Activated CD4-positive, alpha-beta T cell treated with anti-CD3 and anti-CD28 coated beads for 1 hour (primary cell): Measurements from ENCODE around the gene ARPC2.
A peak's percentile ranks its signal among the peaks of the same experiment; 100 is the strongest.
"Not testable (repeated sequence)": the region's sequence is repeated elsewhere in the genome, so short reads cannot be mapped to it uniquely, and the experiment has no call there.

Source experiments
- DNase-seq: peaks from one replicate; pipeline ENCODE4 v3.0.0-alpha.2; 2020

The ARPC2 gene

DNA sequence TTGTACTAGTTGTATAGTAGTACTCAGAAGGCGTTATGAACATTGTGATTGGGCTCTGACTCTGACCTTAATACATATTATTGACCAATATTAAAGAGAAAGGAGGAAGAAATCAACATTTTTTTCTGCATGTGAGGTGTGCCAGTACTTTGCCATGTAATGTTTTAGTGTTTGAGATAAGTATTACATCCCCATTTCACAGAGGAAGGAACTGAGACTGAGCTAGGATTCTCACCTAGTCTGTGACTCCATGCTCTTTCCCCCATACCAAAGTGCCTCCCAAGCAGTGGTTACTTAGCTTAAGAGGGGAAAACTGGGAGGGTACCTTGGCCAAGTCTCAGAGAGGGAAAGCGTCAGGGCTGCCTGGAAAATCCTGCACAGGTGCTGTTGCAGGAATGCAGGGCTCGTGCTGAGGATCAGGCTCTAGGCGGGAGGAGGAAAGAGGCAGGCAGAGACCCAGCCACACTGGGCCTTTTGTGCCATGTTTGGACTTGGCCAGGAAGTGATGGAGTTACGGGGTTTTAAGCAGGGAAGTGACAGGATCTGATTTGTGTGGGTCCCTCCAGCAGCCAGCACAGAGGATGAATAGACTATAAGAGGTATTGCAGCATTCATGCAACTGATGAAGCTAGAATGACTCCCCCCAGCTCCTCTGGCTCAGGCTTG lies 55.0 kb downstream of the ARPC2 start:
- DNase-seq = no peak

DNA sequence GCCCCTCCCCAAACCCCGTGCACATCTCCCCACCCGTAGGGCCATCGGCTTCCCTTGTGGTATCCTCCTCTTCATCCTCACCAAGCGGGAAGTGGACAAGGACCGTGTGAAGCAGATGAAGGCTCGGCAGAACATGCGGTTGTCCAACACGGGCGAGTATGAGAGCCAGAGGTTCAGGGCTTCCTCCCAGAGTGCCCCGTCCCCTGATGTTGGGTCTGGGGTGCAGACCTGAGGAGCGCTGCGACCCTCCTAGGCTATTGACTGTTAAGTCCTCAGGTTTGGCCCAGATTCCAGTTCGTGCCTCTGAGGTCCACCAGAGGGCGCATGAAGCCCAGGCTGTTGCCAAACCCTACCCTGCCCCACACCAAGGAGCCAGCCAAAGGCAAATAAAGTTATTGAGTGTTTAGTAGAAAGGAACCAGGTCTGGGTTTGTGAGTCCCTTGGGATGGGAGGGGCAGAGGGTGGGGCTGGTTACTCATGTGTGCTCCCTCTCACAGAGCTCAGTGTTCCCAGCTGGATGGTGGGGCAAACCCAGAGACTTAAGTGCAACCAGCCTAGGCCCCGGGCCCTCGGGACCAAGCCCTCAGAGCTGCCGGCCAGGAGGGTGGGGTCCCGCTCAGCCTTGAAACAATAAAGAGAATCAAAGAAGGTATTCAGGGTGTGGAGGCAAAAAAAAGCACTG lies 55.7 kb downstream of the ARPC2 start:
- peak; percentile 75 for DNase-seq

DNA sequence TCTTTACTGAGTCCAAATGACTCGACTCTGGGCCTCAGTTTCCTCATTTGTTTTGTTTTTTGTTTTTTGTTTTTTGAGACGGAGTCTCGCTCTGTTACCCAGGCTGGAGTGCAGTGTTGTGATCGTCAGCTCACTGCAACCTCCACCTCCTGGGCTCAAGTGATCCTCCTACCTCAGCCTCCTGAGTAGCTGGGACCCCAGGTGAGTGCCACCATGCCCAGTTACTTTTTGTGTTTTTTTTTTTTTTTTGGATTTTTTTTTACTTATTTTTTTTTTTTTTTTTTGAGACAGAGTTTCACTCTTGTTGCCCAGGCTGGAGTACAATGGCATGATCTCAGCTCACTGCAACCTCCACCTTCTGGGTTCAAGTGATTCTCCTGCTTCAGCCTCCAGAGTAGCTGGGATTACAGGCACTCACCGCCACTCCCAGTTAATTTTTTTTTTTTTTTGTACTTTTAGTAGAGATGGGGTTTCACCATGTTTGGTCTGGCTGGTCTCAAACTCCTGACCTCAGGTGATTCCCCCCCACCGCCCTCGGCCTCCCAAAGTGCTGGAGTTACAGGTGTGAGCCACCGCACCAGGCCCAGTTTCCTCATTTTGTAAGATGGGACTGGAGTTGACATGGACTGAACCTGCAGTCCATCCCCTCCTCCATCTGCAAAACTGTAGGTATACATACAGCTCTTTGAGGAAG lies 56.4 kb downstream of the ARPC2 start:
- DNase-seq = not testable (repeated sequence)

DNA sequence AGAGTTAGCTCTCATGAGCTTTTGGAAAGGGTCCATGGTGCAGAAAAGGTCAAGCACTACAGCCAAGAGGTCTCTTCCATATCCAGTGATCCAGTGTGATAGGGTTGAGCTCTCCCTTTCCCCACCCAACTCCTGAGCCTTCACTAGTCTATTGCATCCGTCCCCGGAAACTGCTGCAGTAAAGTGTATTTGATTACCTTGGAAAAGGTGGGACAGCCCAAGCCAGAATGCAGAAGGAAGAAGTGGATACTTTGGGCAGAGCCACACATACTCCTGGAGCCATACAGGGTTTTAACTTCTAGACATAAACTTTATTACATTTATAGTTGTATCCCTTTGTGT lies 56.9 kb downstream of the ARPC2 start:
- DNase-seq = no peak

DNA sequence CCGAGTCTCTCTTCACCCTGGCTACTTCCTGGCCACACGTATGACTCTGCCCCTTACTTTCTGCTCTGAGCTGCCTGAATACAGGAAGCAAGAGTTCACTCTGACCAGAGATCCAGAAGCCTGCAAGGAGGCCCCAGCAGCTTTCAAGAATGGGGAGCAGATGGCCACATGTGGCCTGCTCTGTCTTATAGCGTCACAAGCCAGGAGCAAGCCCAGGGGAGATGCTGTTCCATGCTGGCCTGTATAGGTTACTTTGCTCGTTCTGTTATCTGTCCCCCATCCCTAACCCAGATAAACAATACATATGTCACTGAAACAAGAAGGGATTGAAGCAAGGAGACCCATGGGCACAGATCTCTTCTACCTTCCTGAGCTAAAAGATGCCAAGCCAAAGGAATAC lies 57.6 kb downstream of the ARPC2 start:
- no peak for DNase-seq

DNA sequence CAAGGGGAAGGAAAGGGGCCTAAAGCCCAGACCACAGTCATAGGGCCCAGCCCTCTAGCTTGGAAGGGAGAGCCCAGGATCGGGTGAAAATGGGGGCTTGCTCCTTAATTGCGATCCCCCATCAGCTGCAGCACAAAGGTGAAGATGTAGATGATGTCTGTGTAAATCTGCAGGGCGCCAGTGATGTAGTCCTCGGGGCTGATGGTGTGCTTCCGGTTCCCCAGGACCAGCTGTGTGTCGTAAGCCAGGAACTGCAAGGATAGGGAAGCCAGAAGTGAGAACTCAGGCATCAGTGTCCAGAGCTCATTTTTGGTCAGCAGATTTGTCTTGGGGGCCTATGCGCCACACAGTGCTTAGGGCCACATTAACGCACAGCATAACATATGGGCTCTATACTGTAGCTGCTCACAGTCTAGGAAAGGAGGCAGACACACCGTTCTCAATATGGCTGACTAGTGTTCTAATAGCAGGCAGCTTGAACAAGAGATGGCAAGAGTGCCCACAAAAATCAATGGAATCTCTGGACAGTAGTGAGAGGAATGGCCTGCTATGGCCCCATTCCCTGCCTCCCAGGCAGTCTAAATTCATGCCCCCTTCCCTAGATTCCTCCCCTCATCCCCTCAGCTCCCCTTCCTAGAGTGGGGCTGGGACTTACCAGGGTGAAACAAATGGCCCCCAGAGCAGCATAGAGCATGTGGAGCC lies 58.5 kb downstream of the ARPC2 start:
- DNase-seq = no peak

DNA sequence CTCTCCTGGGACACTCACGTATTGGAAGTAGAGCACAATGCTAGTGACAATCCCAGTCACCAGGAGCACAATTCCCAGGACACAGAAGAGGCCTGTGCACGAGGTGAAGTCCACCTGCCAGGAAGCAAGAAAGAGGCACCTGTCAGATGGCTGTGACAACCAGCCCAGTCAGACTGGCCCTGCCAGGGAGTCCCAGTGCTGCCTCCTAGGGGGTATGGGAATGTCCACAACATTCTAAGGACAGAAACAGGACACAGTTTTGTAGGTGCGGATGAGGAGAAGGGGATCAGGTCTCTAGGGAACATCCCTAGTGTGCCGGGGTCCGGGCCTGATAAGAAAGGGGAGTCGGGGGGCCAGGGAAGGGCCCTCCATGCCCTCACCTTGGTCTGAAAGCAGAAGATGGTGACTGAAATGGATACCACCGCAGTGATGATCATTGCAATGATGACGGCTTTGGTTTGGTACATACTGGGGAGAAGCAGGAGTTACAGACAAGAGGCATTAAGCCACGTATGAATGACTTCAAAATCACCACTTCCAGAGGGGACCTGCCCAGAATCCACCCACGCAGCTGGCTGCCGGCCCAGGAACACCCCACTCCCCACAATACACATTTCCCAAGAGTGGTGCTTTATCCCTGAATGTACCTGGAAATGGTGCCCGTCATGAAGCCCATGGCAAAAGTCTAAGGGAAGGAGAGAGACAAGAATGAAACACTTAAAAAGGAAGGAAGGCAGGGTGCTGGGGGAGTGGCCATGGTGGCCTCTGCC lies 60.2 kb downstream of the ARPC2 start:
- no peak for DNase-seq

DNA sequence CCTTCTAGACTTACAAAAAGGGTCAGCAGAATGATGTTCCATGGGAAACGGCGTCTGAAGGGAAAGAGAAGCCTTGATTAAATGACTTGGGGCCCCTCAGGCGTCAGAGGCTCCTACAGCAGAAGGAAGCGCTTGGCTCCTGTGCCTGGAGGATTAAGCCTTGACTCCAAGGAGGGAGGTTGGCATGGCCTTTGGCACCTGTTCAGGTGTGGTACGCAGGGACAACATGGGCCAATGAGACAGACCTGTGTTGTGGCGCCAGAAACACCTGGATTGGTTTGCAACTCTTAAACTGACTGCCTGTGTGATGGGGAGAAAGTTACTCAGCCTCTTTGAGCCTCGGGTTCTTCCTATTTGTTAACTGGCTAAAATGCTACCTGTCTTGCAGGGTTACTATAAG lies 60.9 kb downstream of the ARPC2 start:
- DNase-seq = no peak

DNA sequence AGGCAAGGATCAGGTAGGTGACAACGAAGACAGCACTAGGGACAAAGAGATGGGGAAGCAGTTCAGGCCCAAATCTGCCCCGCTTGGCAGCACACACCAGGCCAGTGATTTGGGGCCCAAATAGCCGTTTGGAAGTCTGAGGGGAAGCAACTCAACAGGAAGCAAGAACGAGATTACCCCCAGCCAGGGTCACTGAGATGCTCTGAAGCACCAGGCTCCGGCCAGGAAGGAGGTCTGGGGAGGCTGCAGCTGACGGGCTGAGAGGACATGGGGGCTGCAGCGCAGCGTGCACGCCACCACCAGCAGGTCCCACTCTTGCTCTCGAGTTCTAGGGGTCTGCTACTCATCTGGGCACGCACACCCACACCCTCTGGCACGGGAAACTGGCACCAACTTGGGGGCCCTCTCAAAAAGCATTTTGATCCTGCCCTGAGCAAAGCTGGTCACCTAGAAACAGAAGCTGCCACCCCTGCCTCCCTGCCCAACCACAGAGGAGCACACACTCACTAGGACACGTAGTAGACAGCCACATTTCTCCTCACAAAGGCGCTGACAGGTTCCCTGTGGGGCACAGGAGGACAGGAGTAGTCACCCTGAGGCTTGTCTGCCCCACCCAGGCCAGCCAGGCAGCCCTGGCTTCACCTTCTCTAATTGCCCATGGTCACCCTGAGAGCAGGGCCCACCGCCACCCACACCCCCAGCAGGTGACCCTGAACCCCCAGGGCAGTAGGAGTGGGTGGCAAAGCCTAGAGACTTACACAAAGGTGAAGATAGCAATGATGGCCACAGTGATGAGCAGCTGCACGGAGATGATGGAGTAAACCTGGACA lies 61.8 kb downstream of the ARPC2 start:
- no peak for DNase-seq

DNA sequence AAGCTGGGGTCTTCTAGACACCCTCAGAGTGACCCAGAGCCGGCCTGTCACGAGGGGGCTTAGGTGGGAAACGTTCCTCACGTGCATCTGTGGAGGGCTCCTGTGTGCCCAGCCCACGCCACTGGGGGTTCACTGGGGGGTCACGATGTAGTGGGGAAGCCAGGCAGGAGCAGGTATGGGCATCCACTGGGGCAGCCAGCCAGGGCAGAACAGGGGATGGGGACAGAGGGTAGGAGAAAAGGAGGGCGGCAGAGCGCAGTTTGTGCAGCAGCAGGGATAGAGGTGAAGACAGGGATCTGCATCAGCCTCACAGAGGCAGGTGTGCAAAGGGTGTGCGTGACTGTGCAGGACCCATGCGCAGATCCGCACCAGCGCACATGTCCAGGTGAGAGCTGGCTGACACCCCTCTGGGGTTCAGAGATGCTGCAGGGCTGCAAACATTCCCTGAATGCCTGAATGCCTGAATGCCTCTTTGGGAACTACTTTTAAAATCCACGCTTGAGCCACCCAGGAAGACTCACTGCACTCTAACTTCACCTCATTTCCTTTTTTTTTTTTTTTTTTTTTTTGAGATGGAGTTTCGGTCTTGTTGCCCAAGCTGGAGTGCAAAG lies 63.4 kb downstream of the ARPC2 start:
- DNase-seq = no peak

DNA sequence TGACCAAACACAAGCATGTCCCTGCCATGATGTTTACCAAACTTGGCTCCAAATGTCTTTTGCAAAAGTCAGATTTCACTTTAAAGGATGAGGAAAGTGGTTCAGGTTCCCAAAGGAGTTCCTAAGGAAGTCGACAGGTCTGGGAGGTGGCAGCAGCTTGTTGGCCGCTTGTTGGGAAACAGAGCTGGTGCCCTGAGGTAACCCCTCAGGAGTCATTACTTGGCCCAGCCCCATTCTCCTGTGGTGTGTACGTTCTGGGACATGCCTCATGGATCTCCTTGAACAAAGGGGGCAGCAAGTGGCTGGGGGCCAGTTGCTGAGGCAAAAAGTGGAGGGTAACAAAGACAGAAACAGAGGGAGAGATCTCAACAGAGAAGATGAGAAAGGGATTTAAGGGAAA lies 64.5 kb downstream of the ARPC2 start:
- DNase-seq = no peak

DNA sequence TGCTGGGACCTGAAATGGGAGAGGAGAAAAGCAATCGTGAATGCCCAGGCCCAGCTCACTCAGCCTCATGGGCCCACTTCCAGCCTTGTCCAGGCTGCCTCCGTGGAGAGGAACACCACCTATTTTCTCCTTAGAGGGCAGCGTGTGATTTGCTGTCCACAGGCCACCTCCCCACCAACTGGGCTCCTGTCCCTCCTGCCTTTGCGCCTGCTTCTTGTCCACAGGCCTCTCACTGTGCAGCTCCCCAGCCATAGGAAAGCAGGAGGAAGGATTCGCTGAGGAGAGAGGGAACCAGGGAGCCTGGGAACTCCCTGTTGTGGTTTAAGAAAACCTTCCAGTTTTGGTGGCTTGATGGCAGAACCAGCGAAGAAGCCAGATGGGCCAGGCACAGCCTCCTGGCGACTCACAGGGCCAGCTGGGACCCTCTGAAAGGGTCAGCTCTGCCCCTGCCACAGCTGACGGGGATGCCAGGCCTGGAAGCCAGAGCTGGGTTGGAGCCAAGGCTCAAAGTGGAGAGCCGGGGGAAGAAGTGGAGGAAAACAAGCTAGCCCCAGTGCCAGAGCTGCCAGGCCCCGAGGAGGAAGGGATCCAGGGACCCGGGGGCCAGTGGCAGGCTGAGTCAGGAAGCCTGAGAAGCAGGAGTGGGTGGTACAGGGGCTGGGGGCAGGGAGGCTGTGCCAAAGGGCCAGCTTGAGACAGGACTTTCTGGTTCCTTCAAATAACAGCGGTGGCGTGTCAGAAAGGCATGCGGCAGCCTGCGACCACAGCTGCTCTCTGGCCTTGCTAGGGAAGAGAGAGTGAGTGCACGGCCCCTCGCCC lies 65.4 kb downstream of the ARPC2 start:
- no peak for DNase-seq

DNA sequence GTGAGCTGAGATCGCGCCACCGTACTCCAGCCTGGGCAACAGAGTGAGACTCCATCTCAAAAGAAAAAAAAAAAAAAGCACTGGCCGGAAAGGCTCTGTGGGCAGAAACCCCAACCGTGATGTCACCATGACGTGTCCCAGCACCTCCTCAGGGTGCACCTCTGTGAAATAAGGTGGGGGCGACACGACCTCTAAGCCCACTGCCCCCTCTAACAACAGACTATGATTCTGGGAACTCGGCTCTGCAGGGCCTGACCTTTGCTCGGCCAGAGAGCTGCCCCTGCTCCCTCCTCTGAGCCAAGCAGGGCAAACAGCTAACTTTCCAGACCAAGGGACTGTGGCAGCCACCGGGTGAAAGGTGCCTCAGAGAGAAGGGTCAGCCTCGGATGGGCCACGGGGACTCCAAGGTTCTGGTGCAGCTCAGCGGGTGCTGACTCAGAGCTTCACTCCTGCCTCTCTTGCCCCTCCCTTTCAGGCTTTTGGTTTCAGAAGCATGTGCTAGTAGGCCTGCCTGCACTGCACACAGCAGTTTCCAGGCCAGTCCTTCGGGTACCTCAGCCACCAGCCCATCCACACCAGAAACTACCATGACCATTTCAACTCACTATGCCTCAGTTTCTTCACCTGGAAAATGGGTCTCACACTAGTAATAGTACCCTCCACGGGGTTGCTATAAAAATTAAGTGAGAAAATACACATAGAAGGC lies 67.3 kb downstream of the ARPC2 start:
- DNase-seq = peak; percentile 35

DNA sequence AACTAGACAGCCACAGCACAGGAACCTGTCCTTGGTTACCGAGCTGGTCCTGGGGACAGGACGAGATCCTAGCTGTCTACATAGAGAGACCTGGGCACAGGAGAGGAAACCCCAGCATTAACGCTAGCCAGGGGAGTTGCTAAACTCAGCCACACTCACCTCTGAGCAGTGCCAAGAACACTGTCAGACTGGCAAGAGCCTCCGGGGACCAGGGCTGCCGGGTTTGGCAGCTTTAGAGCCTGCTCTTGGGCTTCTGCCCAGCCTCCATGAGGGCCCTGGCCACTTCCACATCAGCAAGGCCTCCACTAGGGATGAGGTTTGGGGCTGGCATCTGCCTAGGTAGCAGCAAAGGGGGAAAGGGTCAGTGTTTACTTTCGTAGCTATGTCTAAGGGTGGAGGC lies 68.6 kb downstream of the ARPC2 start:
- DNase-seq = no peak

DNA sequence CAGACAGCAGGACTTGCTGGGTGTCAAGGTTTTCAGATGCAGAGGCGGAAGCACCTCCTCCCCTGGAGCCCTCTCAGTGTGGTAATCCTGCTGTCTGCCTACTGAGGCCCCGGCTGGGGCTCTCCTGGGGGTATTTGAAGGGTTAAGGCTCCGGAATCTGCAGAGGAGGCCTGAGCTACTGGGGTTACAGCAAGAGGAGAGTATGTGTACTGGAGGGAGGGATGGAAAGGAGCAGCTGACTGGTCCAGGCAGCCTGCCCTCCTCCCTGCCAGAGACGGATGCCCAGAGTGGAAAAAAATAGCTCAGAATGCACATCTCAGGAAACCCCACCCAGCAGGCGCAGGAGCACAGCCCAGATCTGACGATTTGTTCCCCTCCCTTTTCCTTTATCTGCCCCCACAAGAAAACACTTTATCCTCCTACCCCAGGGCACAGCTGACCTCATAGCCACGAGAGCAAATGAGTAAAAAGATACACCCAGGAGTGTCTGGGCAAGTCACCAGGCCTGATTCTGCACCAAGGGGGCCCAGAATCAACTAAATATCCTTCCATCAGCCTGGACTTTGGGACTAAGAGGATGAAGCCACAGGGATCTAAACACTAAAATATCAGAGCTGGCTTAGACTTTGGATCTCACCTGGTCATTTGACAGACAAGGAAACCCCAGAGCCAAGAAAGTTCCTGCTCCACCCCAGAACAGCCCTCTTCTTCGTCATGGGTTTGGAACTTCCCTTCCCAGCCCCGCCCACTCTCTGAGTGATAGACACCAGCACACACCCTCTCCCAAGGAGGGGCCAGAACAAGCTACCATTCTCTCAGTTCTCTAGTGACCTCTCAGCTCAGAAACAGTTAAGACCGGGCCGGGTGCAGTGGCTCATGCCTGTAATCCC lies 69.8 kb downstream of the ARPC2 start:
- peak; percentile 72 for DNase-seq

DNA sequence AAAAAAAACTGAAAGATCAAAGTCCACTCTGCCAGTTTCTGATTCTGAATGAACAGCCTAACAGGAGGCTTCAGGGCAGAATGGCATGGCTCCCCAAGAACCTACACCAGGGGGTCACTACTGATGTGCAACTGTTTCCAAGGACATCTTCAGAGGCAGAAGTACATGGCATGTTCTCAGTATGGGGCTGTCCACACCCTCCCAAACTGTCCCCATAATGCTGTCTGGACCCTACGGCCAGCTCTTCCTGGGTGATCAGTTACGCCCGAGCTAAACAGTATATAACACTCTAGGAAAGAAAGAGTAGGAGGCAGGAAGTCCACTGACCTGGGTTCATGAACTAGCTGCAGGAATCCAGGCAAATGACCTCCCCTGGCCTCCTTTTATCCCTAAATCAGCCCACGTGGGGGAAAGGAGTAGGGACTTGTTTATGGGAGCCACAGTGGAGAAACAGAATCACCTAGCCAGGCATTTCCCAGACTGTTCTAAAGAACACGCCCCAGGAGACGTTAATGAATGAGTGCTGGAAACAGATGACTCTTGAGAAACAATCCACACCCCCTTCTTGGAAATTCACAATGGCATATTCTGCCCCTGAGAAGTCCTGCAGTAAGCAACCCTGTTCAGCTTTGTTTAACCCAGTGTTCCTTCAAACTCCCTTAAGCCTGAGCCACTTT lies 72.8 kb downstream of the ARPC2 start:
- DNase-seq = no peak

DNA sequence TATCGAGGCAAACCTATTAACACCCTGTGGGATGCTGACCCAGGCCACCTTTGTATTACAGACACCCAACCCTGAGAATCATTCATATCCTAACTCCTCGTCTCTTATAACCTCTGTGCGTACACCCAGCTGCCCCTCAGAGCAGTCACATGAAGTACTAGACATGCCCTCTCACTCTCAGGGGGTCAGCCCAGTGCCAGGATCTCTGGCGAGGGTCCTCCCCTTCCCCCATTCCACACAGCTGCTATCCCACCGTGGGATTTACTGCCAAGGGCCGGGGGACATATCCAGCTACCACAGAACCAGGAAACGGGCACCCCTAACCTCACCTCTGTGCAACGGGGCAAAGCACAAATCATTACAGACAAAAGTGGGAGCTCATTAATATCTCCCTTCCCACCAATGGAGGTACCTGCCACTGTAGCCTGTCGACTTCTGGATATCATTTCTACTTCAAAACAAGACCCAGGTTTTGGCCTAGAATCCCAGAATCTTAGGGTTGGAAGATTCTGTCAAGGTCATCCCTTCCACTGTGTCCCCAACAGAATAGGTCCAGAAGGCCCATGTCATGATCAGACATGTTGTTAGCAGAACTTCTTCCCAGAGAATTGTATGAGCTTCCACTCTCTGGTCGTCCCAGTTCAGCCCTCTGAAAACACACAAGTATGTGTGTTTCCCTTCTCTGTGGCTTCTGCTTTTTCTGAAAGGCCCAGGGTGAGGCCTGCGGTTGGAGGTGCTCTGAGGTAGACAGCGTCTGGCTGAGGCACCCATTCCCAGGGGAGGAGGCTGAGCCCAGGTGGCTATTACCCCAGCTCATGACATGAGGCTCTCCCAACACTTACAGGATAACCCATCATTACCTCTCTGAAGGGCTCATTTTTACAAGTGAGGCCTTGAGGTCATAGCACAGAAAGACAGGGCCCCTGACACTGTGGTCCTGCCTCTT lies 73.6 kb downstream of the ARPC2 start:
- no peak for DNase-seq
